MG63 (cell line): Measurements from ENCODE around the gene IQCN. TPM values are rescaled to one million over a fixed set of nuclear protein-coding genes. Genes with fewer than 3 reads are reported as not detected.

Experiments
- DNase-seq: peaks from one replicate; pipeline ENCODE4 v3.0.0-alpha.2; 2020
- H3K27me3 ChIP-seq: fragments of 250-450 bp; sonication (Bioruptor Pico); 2 replicates; pipeline ENCODE4 v1.5.1; 2020; ENCODE audit warnings: mild to moderate bottlenecking, moderate library complexity
- H3K36me3 ChIP-seq: fragments of 250-450 bp; sonication (Bioruptor Pico); 2 replicates; pipeline ENCODE4 v1.5.1; 2020; ENCODE audit warnings: mild to moderate bottlenecking, moderate library complexity
- H3K4me3 ChIP-seq: fragments of 250-450 bp; sonication (Bioruptor Pico); 2 replicates; pipeline ENCODE4 v1.5.1; 2020; ENCODE audit warnings: mild to moderate bottlenecking, moderate library complexity
- H3K9me3 ChIP-seq: fragments of 250-450 bp; sonication (Bioruptor Pico); 2 replicates; pipeline ENCODE4 v1.5.1; 2020; ENCODE audit warnings: mild to moderate bottlenecking, moderate library complexity
- total RNA-seq: library from RNA; depleted of rRNA; stranded (reverse); fragments of >200 nt; shearing (Covaris generic); gene quantifications from 2 replicates; pipeline ENCODE4 v1.2.3, GENCODE V29; 2014; ENCODE audit warnings: low replicate concordance; rRNA removed

The IQCN gene, protein sequence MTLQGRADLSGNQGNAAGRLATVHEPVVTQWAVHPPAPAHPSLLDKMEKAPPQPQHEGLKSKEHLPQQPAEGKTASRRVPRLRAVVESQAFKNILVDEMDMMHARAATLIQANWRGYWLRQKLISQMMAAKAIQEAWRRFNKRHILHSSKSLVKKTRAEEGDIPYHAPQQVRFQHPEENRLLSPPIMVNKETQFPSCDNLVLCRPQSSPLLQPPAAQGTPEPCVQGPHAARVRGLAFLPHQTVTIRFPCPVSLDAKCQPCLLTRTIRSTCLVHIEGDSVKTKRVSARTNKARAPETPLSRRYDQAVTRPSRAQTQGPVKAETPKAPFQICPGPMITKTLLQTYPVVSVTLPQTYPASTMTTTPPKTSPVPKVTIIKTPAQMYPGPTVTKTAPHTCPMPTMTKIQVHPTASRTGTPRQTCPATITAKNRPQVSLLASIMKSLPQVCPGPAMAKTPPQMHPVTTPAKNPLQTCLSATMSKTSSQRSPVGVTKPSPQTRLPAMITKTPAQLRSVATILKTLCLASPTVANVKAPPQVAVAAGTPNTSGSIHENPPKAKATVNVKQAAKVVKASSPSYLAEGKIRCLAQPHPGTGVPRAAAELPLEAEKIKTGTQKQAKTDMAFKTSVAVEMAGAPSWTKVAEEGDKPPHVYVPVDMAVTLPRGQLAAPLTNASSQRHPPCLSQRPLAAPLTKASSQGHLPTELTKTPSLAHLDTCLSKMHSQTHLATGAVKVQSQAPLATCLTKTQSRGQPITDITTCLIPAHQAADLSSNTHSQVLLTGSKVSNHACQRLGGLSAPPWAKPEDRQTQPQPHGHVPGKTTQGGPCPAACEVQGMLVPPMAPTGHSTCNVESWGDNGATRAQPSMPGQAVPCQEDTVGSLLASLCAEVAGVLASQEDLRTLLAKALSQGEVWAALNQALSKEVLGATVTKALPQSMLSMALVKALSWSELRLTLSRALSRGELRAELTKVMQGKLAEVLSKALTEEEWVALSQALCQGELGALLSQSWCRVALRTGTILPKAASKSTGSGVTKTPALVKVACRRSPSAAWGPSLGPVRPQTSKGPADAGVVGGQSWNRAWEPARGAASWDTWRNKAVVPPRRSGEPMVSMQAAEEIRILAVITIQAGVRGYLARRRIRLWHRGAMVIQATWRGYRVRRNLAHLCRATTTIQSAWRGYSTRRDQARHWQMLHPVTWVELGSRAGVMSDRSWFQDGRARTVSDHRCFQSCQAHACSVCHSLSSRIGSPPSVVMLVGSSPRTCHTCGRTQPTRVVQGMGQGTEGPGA (N-terminal part only)
- total RNA-seq: 0.03 and 0.05 TPM in 2 replicates

DNA sequence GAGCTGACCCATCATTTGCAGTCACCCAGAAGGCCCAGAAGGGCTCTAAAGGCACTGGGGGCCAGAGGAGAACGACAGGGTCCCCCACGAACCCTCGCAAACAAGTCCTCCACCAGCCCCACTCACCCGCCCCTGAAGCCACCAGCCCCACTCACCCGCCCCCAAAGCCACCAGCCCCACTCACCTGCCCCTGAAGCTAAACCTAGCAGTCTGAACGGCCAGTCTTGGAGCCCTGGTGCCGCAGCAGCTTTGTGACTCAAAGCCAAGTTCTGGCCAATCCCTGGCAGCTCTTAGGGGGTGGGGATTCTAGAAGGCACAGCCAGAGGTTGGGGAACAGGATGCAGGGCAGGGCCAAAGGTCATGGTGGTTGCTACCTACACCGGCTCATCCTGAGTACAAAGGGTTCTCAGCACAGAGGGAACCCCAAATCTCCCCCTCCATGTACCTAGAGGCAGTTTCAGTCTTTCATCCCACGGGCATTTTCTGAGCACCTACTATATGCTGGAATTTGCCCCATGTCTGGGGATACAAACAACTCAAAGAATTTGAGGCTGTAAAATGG lies at the start of gene IQCN:
Gene IQCN, minus strand, starts transcription at position 234 of the 562 bp plus-strand sequence. CDS start 4,974 bp downstream, outside the sequence.
- peak; percentile 85 for DNase-seq
- Histone ChIP-seq H3K9me3 (no peaks in the 10 kb centered on the region), H3K36me3 (peaks cover 16% of the 10 kb centered on the region), H3K4me3 (no peak within 1 kb of the TSS), H3K27me3 (no peaks in the 10 kb centered on the region)

DNA sequence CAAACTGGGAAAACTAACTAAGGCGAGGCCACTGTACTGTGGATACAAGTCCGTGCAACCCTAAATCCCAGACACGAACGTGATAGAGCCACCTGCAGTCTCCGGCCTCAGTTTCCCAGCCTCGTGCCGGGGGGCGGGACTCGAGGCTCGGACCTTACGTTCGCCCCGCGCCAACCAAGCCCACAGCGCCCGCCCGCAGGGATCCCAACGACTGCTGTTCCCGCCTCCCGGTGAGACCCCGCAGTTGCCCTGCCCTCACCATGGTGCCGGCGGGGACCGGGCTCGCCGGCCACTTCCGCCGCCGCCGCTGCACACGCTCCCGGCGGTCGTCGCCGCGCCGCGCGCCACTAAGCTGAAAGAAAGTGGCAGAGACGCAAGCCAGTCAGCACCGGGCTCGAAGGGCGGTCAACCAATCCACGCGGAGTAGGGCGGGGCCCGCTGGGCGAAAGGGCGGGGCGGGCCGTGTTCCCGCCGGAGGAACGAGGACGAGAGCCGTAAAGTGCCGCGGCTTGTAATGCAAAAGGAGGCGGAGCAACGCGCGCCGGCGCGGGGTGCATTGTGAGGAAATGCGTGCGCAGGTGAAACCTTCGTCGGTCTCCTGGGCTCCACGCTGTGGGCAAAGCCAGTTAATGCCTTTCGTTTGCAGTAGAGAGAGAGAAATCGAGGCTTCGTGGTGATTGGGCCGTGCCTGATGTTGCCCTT lies 48.7 kb upstream of the IQCN start, which contains the start of gene LSM4:
Gene LSM4, minus strand, starts transcription at position 318 of the 702 bp plus-strand sequence. Its CDS starts 56 bp downstream, at position 262.
- Histone ChIP-seq H3K36me3 (peaks cover 33% of the 10 kb centered on the region), H3K27me3 (no peaks in the 10 kb centered on the region), H3K9me3 (no peaks in the 10 kb centered on the region), H3K4me3 (peak within 1 kb of the TSS; percentile 75)
- DNase-seq: peak; percentile 98

DNA sequence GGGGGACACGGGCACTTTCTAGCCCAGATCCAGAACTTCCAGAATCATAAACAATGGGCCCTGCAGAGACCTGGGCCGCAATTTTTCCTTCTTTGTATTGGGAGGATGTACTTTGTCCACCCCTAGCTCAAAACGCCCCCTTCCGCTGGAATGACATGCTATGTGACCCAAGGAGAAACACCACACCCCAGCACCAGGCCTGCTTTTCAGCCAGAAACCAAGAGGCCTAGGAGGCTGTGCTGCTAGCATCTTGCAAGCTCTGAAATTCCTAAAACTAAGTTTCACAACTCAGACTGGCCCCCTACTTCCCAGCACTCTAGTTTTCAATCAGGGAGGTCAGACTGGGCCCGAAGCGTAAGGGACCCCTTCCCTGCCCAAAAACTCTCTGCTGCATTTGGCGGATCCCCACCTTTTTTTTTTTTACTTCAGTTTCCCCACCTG lies 48.1 kb upstream of the IQCN start:
- DNase-seq: peak; percentile 74
- Histone ChIP-seq H3K27me3 (no peaks in the 10 kb centered on the region), H3K36me3 (peaks cover 37% of the 10 kb centered on the region), H3K4me3 (peak overlapping the region; percentile 75), H3K9me3 (no peaks in the 10 kb centered on the region)

DNA sequence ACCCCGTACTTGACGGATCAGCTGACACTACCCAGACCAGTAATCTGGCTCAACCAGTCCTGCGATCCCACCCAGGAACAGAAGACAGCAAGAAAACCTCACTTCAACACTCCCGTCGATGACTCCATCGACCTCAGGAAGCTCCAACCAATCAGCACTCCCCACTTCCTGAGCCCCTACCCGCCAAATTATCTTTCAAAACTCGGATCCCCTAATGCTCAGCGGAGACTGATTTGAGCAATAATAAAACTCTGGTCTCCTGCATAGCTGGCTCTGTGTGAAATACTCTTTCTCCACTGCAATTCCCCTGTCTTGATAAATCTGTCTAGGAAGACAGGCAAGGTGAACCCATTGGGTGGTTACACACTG lies 47.5 kb upstream of the IQCN start:
- Histone ChIP-seq H3K9me3 (no peaks in the 10 kb centered on the region), H3K36me3 (peaks cover 39% of the 10 kb centered on the region), H3K4me3 (peak overlapping the region; percentile 75), H3K27me3 (no peaks in the 10 kb centered on the region)
- no peak for DNase-seq

DNA sequence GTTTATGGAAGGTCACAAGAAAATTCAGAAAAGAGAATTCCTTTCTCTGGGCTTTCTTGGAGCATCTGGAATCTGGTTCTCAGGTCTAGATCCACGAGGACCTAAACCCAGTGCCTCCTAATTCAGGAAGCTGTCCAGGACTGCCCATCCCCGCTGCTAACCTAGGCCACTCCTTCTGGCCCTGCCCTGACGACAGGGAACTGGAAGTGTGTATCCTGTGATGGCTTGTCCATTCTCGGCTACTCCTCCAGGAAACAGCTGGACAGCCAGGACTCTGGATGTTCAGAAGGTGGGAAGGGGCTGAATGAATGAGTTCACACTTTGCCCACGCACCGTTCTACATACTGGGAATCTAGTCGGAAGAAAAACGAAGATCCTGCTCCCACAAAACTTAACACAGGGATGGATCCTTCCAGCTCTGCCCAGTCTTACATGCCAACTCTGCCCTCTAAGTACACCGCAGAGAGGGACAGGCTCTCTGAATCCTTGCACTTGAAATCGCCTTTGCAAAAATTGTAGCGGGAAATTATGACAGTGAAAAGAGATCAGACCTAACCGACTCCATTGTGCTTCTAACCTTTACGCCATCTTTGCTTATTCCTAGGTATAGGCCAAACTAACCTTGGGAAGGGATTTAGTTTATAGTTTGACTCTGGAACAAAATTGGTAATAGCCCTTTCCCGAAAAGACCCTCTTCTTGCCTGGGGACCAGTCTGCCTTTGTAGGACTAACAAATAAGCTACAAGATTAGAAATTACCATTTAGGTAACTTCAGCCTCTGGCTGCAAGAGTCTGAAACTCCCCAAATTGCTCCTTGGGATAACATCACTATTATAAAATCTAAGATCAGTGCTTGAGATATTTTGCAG lies 46.8 kb upstream of the IQCN start:
- DNase-seq: no peak
- H3K36me3 ChIP-seq: peaks cover 44% of the 10 kb centered on the region
- H3K9me3 ChIP-seq: no peaks in the 10 kb centered on the region
- no peaks in the 10 kb centered on the region for H3K27me3 ChIP-seq
- peak overlapping the region; percentile 75 for H3K4me3 ChIP-seq

DNA sequence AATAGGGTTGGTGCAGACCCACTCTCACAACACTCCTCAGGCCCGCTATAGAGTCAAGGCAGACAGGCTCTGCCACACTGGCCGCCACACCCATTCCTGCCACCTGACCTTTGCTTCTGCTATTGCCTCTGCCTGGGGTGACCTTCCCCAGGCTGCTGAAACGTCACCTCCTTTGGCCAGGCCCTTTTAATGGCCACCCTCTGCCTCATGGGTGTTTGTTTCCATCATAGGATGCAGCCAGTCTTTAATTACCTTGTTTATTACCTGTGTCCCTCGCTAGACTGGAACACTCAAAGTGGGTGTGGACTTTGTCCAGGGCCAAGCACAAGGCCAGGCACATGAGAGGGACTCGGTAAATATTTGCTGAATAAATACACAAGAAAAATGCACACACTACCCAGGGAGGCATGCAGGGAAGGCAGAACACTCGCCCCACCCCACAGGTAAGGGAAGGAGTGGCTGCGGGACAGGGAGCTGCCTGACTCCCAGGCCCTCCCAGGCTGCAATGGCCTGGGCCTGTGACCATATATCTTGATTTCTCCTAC lies 45.4 kb upstream of the IQCN start:
- no peaks in the 10 kb centered on the region for H3K9me3 ChIP-seq
- no peak overlapping the region for H3K4me3 ChIP-seq
- H3K27me3 ChIP-seq: no peaks in the 10 kb centered on the region
- DNase-seq: no peak
- peaks cover 58% of the 10 kb centered on the region for H3K36me3 ChIP-seq

DNA sequence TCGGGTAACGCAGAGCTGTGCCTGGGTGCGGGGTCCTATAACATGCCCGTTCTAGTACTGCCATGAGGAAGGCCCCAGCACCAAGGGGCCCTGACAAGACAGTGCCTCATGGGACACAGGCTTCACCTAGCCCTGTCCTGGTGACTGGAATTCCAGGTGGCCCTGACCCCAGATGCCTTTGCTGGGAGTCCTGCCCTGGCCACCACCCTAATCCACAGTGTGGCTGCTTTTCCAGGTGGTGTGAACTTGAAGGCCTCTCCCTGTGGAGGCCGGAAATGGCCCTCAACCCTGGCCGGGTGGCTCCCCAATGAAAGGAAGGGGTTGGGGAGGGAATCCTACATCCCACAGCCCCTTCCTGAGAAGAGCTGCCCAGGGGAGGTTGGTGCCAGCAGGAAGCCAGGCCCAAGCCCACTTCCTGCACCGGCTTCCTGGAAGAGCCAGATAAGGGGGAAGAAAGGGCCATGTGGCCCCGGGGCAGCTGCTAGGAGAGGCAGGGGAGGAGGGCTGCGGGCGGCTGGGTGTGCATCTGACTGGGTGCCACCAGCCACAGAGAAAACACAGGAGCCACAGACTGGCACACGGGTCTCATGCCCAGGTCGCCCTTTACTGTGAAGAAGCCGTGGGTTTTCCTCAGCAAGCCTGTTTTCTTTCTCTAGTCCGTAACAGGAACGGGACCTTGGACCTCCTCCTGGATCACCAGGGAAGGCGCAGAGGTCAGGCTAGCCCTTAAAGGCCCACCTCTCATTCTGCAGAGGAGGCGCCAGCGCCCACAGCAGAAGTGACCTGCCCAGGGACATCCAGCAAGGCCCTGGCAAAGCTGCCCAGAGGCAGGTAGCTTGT lies 43.9 kb upstream of the IQCN start:
- Histone ChIP-seq H3K36me3 (peaks cover 72% of the 10 kb centered on the region), H3K4me3 (no peak overlapping the region), H3K9me3 (no peaks in the 10 kb centered on the region), H3K27me3 (no peaks in the 10 kb centered on the region)
- no peak for DNase-seq

DNA sequence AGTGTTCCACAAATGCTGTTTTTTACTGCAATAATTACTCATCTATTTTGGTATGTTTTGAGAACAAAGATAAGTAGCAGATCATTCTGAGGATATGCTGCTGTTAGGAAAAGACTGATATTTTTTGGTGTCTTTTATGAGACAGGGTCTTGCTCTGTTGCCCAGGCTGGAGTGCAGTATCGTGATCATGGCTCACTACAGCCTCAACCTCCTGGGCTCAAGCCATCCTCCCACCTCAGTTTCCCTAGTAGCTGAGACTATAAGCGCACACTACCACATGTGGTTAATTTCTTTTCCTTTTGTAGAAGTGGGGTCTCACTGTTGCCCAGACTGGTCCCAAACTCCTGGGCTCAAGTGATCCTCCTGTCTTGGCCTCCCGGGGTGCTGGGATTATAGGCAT lies 39.1 kb upstream of the IQCN start:
- Histone ChIP-seq H3K4me3 (no peak overlapping the region), H3K9me3 (no peaks in the 10 kb centered on the region), H3K27me3 (no peaks in the 10 kb centered on the region), H3K36me3 (peaks cover 89% of the 10 kb centered on the region)
- DNase-seq: no peak

DNA sequence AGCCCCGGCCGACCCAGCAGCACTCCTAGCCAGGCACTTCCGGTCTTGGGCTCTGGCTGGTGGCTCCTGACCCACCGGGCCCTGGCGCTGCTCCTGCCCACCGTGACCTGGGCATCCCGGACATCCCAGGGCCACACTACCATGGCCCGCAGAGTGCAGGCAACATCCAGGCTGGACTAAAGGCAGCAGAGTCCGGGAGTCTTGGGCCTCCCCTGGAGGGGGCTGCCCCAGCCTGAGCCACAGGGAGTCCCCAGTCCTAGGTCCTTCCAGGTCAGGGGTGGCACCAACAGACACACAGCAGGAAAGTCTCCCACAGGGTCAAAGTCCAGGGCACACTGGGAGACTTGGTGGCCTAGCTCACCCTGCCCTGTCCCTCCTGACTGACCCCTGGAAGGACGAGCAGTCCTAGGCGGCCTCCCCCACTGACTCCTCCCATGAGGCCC lies 37.9 kb upstream of the IQCN start:
- Histone ChIP-seq H3K27me3 (no peaks in the 10 kb centered on the region), H3K4me3 (no peak overlapping the region), H3K36me3 (peaks cover 90% of the 10 kb centered on the region), H3K9me3 (no peaks in the 10 kb centered on the region)
- DNase-seq: no peak

DNA sequence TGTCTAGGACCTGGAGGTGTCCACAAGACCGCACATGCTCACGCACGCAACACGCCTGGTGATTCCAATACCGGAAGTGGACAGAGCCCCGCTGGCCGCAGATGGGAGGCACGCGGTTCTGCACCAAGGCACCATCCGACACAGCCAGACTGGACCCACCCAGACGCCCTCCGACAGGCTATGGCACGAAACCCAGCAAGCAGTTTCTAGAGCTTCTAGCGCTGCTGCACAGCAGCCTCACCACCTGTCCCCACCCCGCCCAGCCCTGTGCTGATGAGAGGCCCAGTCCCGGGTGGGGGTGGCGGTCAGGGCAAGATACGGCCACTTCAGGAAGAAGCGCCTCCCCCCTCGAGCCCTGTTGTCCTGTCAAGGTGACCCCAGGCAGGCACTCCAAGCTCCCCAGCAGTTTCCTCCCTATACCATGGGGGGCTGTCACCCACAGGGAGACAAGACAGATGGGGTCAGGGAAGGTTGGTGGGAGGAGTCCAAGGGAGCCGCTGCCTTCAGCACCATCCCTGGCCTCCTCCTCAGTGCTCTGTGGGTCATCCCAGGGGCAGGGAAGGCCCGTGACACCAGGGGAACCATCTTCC lies 37.3 kb upstream of the IQCN start:
- DNase-seq: no peak

DNA sequence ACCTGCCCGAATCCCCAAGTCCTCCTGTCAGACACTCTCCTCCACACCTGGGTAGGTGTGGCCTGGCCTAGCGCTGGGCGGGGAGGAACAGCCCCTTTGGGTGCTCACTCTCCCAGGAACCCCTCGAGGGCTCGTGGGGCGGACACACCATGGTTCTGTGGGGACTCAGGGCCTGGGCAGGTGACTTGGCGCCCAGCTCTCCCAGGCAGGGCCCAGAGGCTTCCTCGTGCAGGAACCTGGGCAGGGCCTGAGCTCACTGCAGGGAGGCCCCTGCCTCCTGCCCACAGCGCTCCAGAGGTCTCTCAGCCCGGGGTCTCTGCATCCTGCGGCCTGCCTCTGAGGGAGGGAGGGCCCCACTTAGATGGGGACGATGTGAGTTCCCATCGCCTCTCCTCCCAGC lies 36.7 kb upstream of the IQCN start:
- no peaks in the 10 kb centered on the region for H3K9me3 ChIP-seq
- no peaks in the 10 kb centered on the region for H3K27me3 ChIP-seq
- H3K4me3 ChIP-seq: no peak overlapping the region
- H3K36me3 ChIP-seq: peaks cover 94% of the 10 kb centered on the region
- no peak for DNase-seq

More for the DNA sequence above, 37.3 kb upstream of the IQCN start:
- Histone ChIP-seq H3K9me3 (no peaks in the 10 kb centered on the region), H3K27me3 (no peaks in the 10 kb centered on the region), H3K4me3 (no peak overlapping the region), H3K36me3 (peaks cover 92% of the 10 kb centered on the region)

DNA sequence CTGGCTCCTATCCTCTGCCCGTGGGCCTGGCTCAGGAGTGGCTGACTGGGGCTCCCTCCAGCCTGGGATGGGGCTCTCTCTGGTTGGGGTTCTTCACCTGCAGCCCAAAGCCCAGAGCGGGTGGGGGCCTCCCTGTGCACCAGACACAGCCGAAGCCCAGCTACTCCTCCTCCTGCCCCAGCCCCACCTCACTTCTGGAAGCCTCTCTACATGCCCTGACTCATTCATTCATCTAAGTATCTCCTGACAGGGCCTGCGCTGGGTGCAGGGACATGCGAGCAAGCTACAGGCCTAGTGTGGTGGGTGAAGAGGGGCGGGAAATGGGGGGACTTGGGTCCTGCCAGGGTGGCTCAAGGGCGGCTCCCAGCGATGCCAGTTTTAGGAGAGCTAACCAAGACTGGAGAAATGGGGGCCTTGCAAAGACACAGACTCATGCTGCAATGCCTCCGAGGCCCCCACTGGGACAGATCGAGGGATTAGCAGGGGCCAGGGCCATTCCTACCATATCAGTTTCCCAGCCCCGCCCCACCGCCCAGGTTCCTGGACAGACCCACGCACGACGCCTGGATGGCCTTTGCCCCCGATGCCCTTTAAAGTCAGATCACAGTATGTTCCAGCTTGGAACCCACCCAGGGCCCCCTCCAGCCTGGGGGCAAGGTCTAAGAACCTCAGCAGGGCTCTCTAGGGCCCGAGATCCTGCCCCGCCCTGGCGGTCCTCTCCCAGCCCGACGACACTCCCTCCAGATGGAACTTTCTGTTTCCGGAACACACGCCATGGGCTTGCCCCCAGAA lies 36.1 kb upstream of the IQCN start:
- Histone ChIP-seq H3K9me3 (no peaks in the 10 kb centered on the region), H3K36me3 (peaks cover 93% of the 10 kb centered on the region), H3K27me3 (no peaks in the 10 kb centered on the region), H3K4me3 (no peak overlapping the region)
- DNase-seq: no peak

DNA sequence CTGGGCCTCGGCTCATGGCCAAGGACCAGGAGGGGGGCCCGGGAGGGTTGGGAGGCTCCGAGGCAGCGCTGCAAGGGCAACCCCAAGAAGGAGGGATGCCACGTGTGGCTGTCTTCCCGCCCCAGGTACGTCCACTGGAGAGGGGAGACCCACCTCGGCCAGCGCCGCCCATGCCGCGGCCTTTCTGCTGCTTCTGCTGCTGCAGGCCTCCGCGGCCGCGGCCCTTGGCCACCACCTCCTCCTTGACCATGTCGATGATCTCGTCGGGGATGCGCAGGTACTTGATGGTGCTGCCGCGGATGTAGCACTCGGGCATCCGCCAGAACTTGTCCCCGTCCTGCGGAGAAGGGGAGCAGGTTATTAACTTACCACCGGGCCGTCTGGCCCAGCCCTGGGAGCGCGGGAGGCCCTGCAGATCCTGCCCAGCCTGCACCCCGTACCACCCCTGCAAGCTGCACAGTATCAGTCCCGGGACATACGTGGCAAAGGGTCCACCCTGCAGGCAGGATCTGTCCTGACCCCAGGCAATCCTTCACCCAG lies 35.3 kb upstream of the IQCN start:
- Histone ChIP-seq H3K36me3 (peaks cover 86% of the 10 kb centered on the region), H3K4me3 (no peak overlapping the region), H3K27me3 (no peaks in the 10 kb centered on the region), H3K9me3 (no peaks in the 10 kb centered on the region)
- no peak for DNase-seq
